Activated T-cell treated with anti-CD3 and anti-CD28 coated beads for 48 hours (primary cell): Measurements from ENCODE around the gene SERINC1.
A peak's percentile ranks its signal among the peaks of the same experiment; 100 is the strongest.

Experiments
- DNase-seq: peaks from one replicate; pipeline ENCODE4 v3.0.0-alpha.2; 2020; ENCODE audit warnings: low read depth

Gene SERINC1

GRCh38 chr6:122432816-122433215, 38.8 kb downstream of the SERINC1 start:
- DNase-seq: no peak

GRCh38 chr6:122431780-122432179, 39.8 kb downstream of the SERINC1 start:
- DNase-seq: no peak

GRCh38 chr6:122429323-122429722, 42.3 kb downstream of the SERINC1 start:
- DNase-seq: no peak

- DNase-seq: no peak
These were observed 42.8 kb downstream of the SERINC1 start for GRCh38 chr6:122428781-122429180.

- DNase-seq: no peak
These were observed 45.0 kb downstream of the SERINC1 start for GRCh38 chr6:122426597-122426996.

GRCh38 chr6:122423734-122424133, 47.9 kb downstream of the SERINC1 start:
- no peak for DNase-seq

- no peak for DNase-seq
These were observed 48.9 kb downstream of the SERINC1 start for GRCh38 chr6:122422614-122423267.

- no peak for DNase-seq
These were observed 49.6 kb downstream of the SERINC1 start for GRCh38 chr6:122422003-122422402.

- DNase-seq: no peak
These were observed 54.8 kb downstream of the SERINC1 start for GRCh38 chr6:122416825-122417224.

- no peak for DNase-seq
These were observed 59.6 kb downstream of the SERINC1 start for GRCh38 chr6:122412001-122412400.

- no peak for DNase-seq
These were observed 62.7 kb downstream of the SERINC1 start for GRCh38 chr6:122408702-122409458.

- no peak for DNase-seq
These were observed 63.4 kb downstream of the SERINC1 start for GRCh38 chr6:122408240-122408639.

GRCh38 chr6:122407712-122408111, 63.9 kb downstream of the SERINC1 start:
- DNase-seq: no peak

- DNase-seq: no peak
These were observed 65.4 kb downstream of the SERINC1 start for GRCh38 chr6:122406187-122406586.

GRCh38 chr6:122405417-122405816, 66.2 kb downstream of the SERINC1 start:
- no peak for DNase-seq

- DNase-seq: no peak
These were observed 67.2 kb downstream of the SERINC1 start for GRCh38 chr6:122404444-122404843.

- DNase-seq: no peak
These were observed 70.5 kb downstream of the SERINC1 start for GRCh38 chr6:122401104-122401503.

GRCh38 chr6:122400462-122401089, 71.0 kb downstream of the SERINC1 start:
- no peak for DNase-seq

GRCh38 chr6:122400121-122400450, 71.5 kb downstream of the SERINC1 start:
- no peak for DNase-seq

GRCh38 chr6:122399348-122400120, 72.1 kb downstream of the SERINC1 start, which contains the start of gene HSF2:
Gene HSF2, plus strand, starts transcription at chr6:122399652. Its CDS starts 86 bp downstream, at chr6:122399738.
- peak; percentile 92 for DNase-seq

- DNase-seq: no peak
These were observed 72.6 kb downstream of the SERINC1 start for GRCh38 chr6:122399055-122399347.

GRCh38 chr6:122394016-122394415, 77.6 kb downstream of the SERINC1 start:
- DNase-seq: no peak
